GM12892 (cell line): ENCODE results near the gene S100A8.

Experiments
- DNase-seq: peaks from one replicate; pipeline ENCODE4 v3.0.0; 2011; ENCODE audit not compliant: insufficient read length
- FAIRE-seq: peaks from 2 replicates; lab custom pipeline; 2011; peaks lifted over from hg19 to GRCh38; lab: Jason Lieb, UNC
- POLR2A ChIP-seq: IDR thresholded peaks from 2 replicates; pipeline ENCODE4 v1.6.1; 2011; ENCODE audit warnings: low read depth, low read length, control low read depth
- POLR2AphosphoS5 ChIP-seq: IDR thresholded peaks from 2 replicates; pipeline ENCODE4 v1.6.1; 2011; ENCODE audit warnings: low read depth, low read length, control low read depth
- TAF1 ChIP-seq: IDR thresholded peaks from 2 replicates; pipeline ENCODE4 v1.6.1; 2011; ENCODE audit warnings: low read depth, mild to moderate bottlenecking, control low read depth, low read length, borderline replicate concordance

S100A8 gene

DNA sequence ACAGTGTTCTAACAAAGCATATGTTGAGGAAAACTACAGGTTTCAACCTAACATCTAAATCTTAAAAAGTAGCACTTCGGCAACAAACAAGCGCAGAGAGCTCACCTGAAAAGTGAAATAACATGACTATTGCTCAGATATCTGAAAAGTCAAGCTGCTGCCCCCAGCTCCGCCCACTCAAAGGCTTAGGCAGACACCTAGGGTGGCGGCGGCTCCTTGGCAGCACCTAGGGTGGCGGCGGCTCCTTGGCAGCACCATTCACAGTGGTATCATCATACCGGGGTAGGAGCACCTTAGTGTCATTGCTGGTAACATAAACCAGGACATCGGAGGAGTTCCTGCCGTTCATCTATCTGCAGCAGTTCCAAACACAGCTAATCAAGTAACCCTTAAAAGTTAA lies 11.3 kb downstream of the S100A8 start:
- FAIRE-seq (no peak), DNase-seq (no peak)
- TF ChIP-seq POLR2A (no peak), TAF1 (no peak), POLR2AphosphoS5 (no peak)

GRCh38 chr1:153375511-153375910 lies 15.4 kb downstream of the S100A8 start, which contains the start of gene S100A12:
Gene S100A12, minus strand, starts transcription at chr1:153375621. Its CDS starts 1,029 bp downstream, at chr1:153374592.
- FAIRE-seq: no peak
- no peak for TF ChIP-seq POLR2A
- TF ChIP-seq POLR2AphosphoS5: no peak
- no peak for TF ChIP-seq TAF1
- DNase-seq: no peak

GRCh38 chr1:153374071-153374470 lies 16.8 kb downstream of the S100A8 start:
- TF ChIP-seq TAF1 (no peak), POLR2A (no peak), POLR2AphosphoS5 (no peak)
- DNase-seq (no peak), FAIRE-seq (no peak)

- no peak for TF ChIP-seq TAF1
- no peak for TF ChIP-seq POLR2AphosphoS5
- no peak for TF ChIP-seq POLR2A
- FAIRE-seq (no peak), DNase-seq (no peak)
These were observed 18.3 kb downstream of the S100A8 start for GRCh38 chr1:153372571-153372970.

DNA sequence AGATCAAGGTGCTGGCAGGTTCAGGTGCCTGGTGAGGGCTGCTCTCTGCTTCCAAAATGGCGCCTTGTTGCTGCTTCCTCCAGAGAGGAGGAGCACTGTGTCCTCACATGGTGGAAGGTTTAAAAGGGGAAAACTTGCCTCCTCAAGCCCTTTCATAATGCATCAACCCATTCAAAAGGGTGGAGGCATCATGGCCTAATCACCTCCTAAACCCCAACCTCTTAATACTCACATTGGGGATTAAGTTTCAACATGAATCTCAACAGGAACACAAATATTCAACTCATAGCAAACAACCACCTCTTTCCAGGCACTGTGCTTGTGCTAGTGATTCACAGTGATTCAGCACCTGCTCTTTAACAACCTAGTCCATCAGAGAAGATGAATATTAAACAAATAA lies 19.6 kb downstream of the S100A8 start:
- FAIRE-seq: no peak
- DNase-seq: no peak
- TF ChIP-seq POLR2A (no peak), TAF1 (no peak)

DNA sequence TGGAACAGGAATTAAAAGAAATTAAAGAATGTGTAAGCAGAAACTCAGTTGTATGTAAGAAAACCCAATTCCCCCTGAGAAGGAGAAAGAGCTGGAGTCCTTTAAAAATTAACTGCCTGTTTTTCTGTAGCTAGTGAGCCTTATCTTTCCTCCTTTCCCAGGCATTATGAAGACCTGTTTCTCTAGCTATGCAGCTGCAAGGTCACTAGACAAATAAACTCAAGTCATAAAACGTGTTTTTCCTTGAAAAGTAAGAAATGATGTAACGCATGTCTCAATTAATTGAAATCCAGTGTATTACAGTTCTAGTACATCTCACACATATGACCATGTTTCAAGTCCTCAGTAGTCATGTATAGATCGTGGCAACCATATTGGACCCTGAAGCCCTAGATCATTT lies 20.7 kb downstream of the S100A8 start:
- DNase-seq (no peak), FAIRE-seq (no peak)
- TF ChIP-seq POLR2AphosphoS5 (no peak), TAF1 (no peak), POLR2A (no peak)

DNA sequence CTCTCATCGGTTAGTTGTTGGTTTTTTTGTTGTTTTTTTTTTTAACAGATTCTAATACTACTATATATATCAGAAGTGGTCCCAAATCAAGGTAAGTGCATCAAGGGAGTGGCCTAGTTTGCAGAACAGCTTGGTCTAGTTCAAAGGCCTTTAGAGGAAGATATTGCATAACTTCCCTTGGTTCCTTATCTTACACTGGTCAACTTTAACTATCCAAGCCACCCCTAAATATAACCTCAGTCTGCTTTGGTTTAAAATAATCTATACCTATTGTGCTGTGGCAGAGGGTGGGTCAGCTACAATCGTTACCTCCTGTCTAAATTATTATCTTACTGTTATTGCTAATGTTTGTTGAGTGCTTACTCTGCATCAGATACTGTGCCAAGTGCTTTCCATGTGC lies 22.4 kb downstream of the S100A8 start:
- no peak for FAIRE-seq
- TF ChIP-seq TAF1 (no peak), POLR2AphosphoS5 (no peak), POLR2A (no peak)
- DNase-seq: no peak

DNA sequence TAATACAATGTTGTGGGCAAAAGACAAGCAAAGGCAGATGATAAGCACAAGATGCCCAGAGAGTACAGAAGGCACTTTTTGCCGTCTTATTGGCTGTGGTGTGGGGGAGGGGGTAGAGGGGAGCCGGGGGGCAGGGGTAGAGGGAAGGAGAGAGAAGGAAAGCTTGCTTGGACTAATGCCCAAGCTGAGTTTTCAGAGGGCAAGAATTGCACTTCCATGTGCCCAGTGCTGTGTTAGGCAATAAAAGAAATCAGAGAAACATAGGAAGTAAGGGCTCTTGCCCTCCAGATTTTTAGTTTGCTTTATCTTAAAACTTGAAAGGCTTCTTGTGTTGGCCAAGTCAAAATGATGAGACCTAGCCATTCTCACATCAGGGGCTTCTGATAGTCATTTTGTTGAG lies 23.8 kb downstream of the S100A8 start:
- no peak for TF ChIP-seq POLR2A
- TF ChIP-seq POLR2AphosphoS5: no peak
- TF ChIP-seq TAF1: no peak
- no peak for FAIRE-seq

DNA sequence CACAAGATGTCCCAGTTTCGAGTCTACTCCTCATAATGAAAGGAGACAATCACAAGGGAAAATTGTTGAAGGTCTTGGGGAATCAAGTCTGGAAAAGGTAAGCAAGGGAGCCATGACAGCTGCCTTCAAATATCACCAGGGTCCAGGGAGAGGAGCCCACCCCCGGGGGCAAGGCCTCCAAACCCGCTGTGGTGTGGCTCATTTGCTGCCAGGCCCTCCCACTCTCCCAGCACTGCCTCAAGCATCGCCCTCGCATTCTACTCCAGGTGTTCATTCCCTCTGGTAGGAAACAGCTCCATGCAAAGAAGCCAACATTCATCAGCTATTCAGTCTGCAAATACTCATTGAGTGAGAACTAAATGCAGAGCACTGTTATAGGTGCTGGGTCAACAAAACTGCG lies 24.6 kb downstream of the S100A8 start:
- DNase-seq (no peak), FAIRE-seq (no peak)
- TF ChIP-seq TAF1: no peak
- no peak for TF ChIP-seq POLR2A
- TF ChIP-seq POLR2AphosphoS5: no peak

More for the DNA sequence above, 23.8 kb downstream of the S100A8 start:
- DNase-seq: no peak

DNA sequence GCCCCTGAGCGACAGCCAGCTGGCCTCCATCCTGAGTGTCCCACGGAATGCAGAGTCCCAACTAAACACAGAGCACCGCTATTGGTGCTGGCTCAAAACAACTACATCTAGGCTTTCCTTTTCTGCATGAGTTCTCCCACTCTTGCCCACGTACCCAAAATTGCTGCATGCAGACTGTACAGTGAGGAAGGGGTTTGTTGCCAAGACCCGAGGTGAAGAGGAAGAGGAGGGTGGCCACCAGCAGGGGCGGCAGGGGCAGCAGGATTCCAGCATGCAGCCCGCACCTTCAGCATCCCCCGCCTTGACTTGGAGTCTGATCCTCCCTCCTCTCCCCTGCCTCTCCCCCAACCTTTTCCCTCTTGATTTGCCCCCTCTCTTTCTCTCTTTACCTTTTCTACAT lies 25.2 kb downstream of the S100A8 start:
- TF ChIP-seq POLR2A: no peak
- no peak for TF ChIP-seq POLR2AphosphoS5
- TF ChIP-seq TAF1: no peak
- DNase-seq: no peak
- no peak for FAIRE-seq

DNA sequence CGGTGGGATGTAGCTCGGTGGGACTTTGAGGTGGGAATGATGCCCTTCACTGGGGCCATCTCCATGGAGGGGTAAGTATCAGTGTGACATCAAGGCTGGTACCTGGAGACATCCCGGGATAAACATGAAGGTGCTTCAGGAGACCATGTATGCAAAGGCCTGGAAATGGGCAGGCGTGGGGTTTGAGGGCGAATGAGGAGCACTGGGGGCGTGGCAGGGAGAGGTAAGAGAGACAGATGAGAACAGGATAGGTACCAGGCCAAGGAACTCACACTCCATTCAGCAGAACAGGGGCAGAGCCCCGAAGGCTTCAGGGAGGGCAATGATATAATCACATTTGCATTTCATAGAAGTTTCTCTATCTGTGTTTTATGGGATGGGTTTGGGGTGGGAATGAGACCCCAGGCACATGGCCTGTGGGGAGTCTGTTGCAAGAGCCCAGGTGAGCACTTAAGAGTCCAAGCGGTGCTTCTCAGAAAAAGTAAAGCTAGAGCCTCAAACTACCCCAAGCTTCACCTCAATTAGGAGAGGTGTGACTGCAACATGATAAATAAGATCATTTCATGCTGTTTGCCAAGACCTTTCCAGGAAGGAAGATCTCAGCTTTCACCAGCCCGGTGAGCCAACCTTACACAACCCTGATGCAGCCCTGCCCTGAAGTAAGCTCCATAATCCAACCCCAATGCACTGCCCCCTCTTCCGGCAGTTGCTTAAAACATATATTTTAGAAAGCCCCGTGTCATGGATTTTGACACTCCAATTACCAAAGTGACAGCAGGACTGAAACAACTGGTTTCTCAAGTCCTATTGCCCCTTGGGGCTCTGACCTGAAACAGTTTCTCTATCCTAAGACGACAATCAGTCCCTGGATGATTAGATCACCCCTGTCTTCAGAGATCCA lies 25.9 kb downstream of the S100A8 start:
- DNase-seq: no peak
- no peak for TF ChIP-seq TAF1
- TF ChIP-seq POLR2A: no peak
- no peak for TF ChIP-seq POLR2AphosphoS5
- FAIRE-seq: no peak

DNA sequence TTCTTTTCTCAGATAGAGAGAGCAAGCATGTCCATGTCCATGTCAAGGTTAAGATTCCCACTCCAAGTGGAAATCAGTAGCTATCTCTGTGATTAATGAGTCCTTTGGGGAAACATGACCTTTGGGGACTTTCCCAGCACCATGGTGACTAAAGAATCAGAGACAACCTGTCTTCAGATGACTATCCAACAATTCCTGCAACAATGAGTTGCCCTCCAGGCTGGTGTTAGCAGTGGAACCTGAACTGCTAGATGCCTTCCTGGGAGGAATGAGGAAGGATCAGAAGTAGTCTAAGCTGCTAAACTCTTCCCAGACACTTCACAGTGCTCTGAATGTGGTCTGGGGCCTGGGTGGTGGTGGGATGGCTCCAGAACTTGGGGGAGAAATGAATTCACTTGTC lies 26.7 kb downstream of the S100A8 start:
- FAIRE-seq: no peak
- TF ChIP-seq POLR2A (no peak), POLR2AphosphoS5 (no peak), TAF1 (no peak)
- DNase-seq: no peak
